SK-N-SH treated with all-trans-retinoic acid at 6 μM for 48 hours (cell line): ENCODE results near the gene IMMP2L.

Experiments
- ATAC-seq: fragments of 200-7000 bp; cut with Tn5 transposase; 3 replicates; pipeline ENCODE4 v1.9.1; 2020; ENCODE audit warnings: mild to moderate bottlenecking, moderate library complexity
- ARNTL ChIP-seq: fragments of 450-650 bp; formaldehyde crosslinking; IDR thresholded peaks from 2 replicates; pipeline ENCODE4 v1.5.0; 2020; ENCODE audit warnings: low read depth, mild to moderate bottlenecking, moderate library complexity, borderline replicate concordance
- BACH2 ChIP-seq: fragments of 250-450 bp; sonication (Bioruptor Pico); IDR thresholded peaks from 2 replicates; pipeline ENCODE4 v1.9.0; 2021; ENCODE audit warnings: mild to moderate bottlenecking, borderline replicate concordance
- CREB5 ChIP-seq: fragments of 250-450 bp; sonication (Bioruptor Pico); IDR thresholded peaks from 2 replicates; pipeline ENCODE4 v1.5.1; 2020; ENCODE audit warnings: low read depth, mild to moderate bottlenecking, moderate library complexity
- CSRNP3 ChIP-seq: fragments of 250-450 bp; sonication (Bioruptor Pico); IDR thresholded peaks from 2 replicates; pipeline ENCODE4 v1.5.1; 2021; ENCODE audit warnings: mild to moderate bottlenecking, moderate library complexity
- ESRRG ChIP-seq: fragments of 250-450 bp; sonication (Bioruptor Pico); IDR thresholded peaks from 2 replicates; pipeline ENCODE4 v1.6.1; 2021; ENCODE audit warnings: mild to moderate bottlenecking
- ISL1 ChIP-seq: fragments of 250-450 bp; sonication (Bioruptor Pico); IDR thresholded peaks from 2 replicates; pipeline ENCODE4 v2.1.2; 2022; ENCODE audit warnings: mild to moderate bottlenecking, moderate library complexity
- OSR1 ChIP-seq: fragments of 250-450 bp; sonication (Bioruptor Pico); IDR thresholded peaks from 2 replicates; pipeline ENCODE4 v1.8.0; 2022; ENCODE audit warnings: moderate library complexity, mild to moderate bottlenecking, inconsistent platforms
- PATZ1 ChIP-seq: fragments of 250-450 bp; sonication (Bioruptor Pico); IDR thresholded peaks from 2 replicates; pipeline ENCODE4 v1.8.0; 2020; ENCODE audit warnings: mild to moderate bottlenecking, moderate library complexity, borderline replicate concordance
- POU6F1 ChIP-seq: fragments of 250-450 bp; sonication (Bioruptor Pico); IDR thresholded peaks from 2 replicates; pipeline ENCODE4 v1.8.0; 2021; ENCODE audit warnings: low read depth, mild to moderate bottlenecking, moderate library complexity, borderline replicate concordance
- PPARA ChIP-seq: fragments of 250-450 bp; sonication (Bioruptor Pico); IDR thresholded peaks from 2 replicates; pipeline ENCODE4 v1.5.0; 2020; ENCODE audit warnings: mild to moderate bottlenecking, borderline replicate concordance
- SNAI2 ChIP-seq: fragments of 250-450 bp; sonication (Bioruptor Pico); IDR thresholded peaks from 2 replicates; pipeline ENCODE4 v1.5.0; 2020; ENCODE audit warnings: mild to moderate bottlenecking, moderate library complexity
- TOX ChIP-seq: fragments of 250-450 bp; sonication (Bioruptor Pico); IDR thresholded peaks from 2 replicates; pipeline ENCODE4 v1.8.0; 2021; ENCODE audit warnings: mild to moderate bottlenecking, moderate library complexity, borderline replicate concordance
- TSHZ2 ChIP-seq: fragments of 250-450 bp; sonication (Bioruptor Pico); IDR thresholded peaks from 2 replicates; pipeline ENCODE4 v1.5.0; 2020; ENCODE audit warnings: mild to moderate bottlenecking, moderate library complexity
- ZC3H10 ChIP-seq: fragments of 250-450 bp; sonication (Bioruptor Pico); IDR thresholded peaks from 2 replicates; pipeline ENCODE4 v1.5.1; 2021; ENCODE audit warnings: mild to moderate bottlenecking, moderate library complexity
- ZFP3 ChIP-seq: fragments of 250-450 bp; sonication (Bioruptor Pico); IDR thresholded peaks from 2 replicates; pipeline ENCODE4 v1.5.0; 2020; ENCODE audit warnings: mild to moderate bottlenecking, moderate library complexity
- ZFP30 ChIP-seq: fragments of 450-650 bp; formaldehyde crosslinking; IDR thresholded peaks from 2 replicates; pipeline ENCODE4 v1.5.0; 2022; ENCODE audit warnings: mild to moderate bottlenecking, moderate library complexity
- ZNF70 ChIP-seq: fragments of 450-650 bp; formaldehyde crosslinking; IDR thresholded peaks from 2 replicates; pipeline ENCODE4 v1.5.0; 2020; ENCODE audit warnings: mild to moderate bottlenecking, moderate library complexity
- ZNF8 ChIP-seq: fragments of 450-650 bp; formaldehyde crosslinking; IDR thresholded peaks from 2 replicates; pipeline ENCODE4 v1.5.0; 2020; ENCODE audit warnings: mild to moderate bottlenecking, moderate library complexity

IMMP2L gene

GRCh38 chr7:111192614-111193413, 369.5 kb downstream of the IMMP2L start:
- ATAC-seq, result no peak
- TF ChIP-seq ZC3H10 (no peak), SNAI2 (CRISPR knock-in tag) (no peak), ZFP30 (CRISPR knock-in tag) (no peak), ZNF70 (no peak), OSR1 (CRISPR knock-in tag) (no peak), ZFP3 (CRISPR knock-in tag) (no peak), TOX (no peak), ZNF8 (CRISPR knock-in tag) (no peak), CREB5 (no peak), TSHZ2 (CRISPR knock-in tag) (no peak), POU6F1 (CRISPR knock-in tag) (no peak), PPARA (no peak), CSRNP3 (CRISPR knock-in tag) (no peak), PATZ1 (no peak), ARNTL (CRISPR knock-in tag) (no peak), ESRRG (CRISPR knock-in tag) (no peak)

GRCh38 chr7:111190804-111191203, 371.5 kb downstream of the IMMP2L start:
- no peak for ATAC-seq
- TF ChIP-seq ESRRG (CRISPR knock-in tag) (no peak), ZFP3 (CRISPR knock-in tag) (no peak), ARNTL (CRISPR knock-in tag) (no peak)

- peak; percentile 58 for TF ChIP-seq ISL1 (CRISPR knock-in tag)
- TF ChIP-seq ARNTL (CRISPR knock-in tag), result no peak
- peak; percentile 85; the same call in 1 of the 2 replicates for TF ChIP-seq SNAI2 (CRISPR knock-in tag)
- no peak for TF ChIP-seq TSHZ2 (CRISPR knock-in tag)
- TF ChIP-seq BACH2 (CRISPR knock-in tag), result no peak
- ATAC-seq, result no peak
Observed at GRCh38 chr7:111184987-111185386, 377.3 kb downstream of the IMMP2L start.
